ENCODE measurements around the gene CCDC28B. TPM values are rescaled to one million over a fixed set of nuclear protein-coding genes. Genes with fewer than 3 reads are reported as not detected.

The CCDC28B gene
- total RNA-seq, 1 donor from 2014 or later, result 56.9 TPM

DNA sequence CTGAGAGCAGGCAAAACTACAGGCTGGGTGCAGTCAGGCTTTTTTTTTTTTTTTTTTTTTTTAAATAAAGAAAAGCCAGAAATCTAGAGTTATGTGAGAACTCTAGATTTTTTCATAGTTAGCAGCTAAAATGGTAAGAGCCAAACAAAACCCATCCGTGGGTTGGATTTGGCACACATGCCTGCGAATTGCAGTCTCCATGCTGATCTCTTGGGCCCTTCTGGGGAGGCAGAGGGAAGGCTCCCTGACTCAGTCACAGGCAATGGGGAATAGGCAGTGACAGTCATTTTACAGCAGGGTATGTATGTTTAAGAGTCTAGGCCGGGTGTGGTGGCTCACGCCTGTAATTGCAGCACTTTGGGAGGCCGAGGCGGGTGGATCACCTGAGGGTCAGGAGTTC lies 18.3 kb upstream of the CCDC28B start:
- DNase-seq (no peak), ATAC-seq (ENCODE audit: low read depth) (no peak)
- ChIA-PET POLR2A (interaction anchor here (0.6 to 1.4 kb wide), 3 partner anchors 39 to 635 kb away, joined by 5 to 8 read pairs (median 7); partner anchors contain the start of genes KPNA6, S100PBP and YARS1), CTCF (no interaction called here)
- H3K27ac Mint-ChIP-seq, result no peak overlapping the region
- peaks cover 51% of the 10 kb centered on the region for H3K36me3 Mint-ChIP-seq (ENCODE audit: low read depth)
- H3K9me3 Mint-ChIP-seq, result no peaks in the 10 kb centered on the region
- H3K4me3 Mint-ChIP-seq, result no peak overlapping the region
- intact Hi-C loops (cut with micrococcal nuclease), result no loop called here
- TF ChIP-seq, protein P1, sequence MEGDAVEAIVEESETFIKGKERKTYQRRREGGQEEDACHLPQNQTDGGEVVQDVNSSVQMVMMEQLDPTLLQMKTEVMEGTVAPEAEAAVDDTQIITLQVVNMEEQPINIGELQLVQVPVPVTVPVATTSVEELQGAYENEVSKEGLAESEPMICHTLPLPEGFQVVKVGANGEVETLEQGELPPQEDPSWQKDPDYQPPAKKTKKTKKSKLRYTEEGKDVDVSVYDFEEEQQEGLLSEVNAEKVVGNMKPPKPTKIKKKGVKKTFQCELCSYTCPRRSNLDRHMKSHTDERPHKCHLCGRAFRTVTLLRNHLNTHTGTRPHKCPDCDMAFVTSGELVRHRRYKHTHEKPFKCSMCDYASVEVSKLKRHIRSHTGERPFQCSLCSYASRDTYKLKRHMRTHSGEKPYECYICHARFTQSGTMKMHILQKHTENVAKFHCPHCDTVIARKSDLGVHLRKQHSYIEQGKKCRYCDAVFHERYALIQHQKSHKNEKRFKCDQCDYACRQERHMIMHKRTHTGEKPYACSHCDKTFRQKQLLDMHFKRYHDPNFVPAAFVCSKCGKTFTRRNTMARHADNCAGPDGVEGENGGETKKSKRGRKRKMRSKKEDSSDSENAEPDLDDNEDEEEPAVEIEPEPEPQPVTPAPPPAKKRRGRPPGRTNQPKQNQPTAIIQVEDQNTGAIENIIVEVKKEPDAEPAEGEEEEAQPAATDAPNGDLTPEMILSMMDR (IDR thresholded peaks at IDR 0.05), result no peak
- H3K27me3 Mint-ChIP-seq, result no peaks in the 10 kb centered on the region
- H3K4me1 Mint-ChIP-seq, result peaks cover 52% of the 10 kb centered on the region

DNA sequence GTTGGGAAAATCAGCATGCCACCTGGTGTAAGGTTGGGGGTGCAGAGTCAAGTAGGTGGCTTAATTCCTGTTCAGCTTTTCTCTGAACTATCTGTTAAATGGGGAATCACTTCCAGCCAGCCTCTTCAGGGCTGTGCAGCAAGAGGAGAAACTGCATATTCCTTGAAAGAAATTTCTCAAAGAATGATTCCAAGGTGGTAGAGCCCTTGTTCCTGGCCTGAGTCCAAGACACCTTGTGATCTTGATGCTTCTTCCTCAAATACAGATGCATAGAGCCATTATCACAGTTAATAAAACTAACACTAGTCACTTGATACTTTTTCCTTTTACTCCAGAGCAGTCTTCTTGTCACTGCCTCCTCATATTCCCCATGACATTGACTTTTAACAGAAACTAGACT lies 15.7 kb upstream of the CCDC28B start:
- no peak overlapping the region for H3K4me3 Mint-ChIP-seq
- peaks cover 70% of the 10 kb centered on the region for H3K36me3 Mint-ChIP-seq (ENCODE audit: low read depth)
- no peak overlapping the region for H3K27ac Mint-ChIP-seq
- intact Hi-C loops (cut with micrococcal nuclease), result no loop called here
- TF ChIP-seq, protein P1 (IDR thresholded peaks at IDR 0.05), result no peak
- ATAC-seq (ENCODE audit: low read depth) (no peak), DNase-seq (no peak)
- no peaks in the 10 kb centered on the region for H3K9me3 Mint-ChIP-seq
- POLR2A ChIA-PET, result interaction anchor here (0.7 kb wide), 2 partner anchors 26 to 198 kb away, joined by 3 to 4 read pairs; no protein-coding TSS in a partner anchor
- peaks cover 45% of the 10 kb centered on the region for H3K4me1 Mint-ChIP-seq
- CTCF ChIA-PET, result interaction anchor here (0.6 kb wide), 1 partner anchor 1089 kb away, joined by 3 read pairs; no protein-coding TSS in a partner anchor
- no peaks in the 10 kb centered on the region for H3K27me3 Mint-ChIP-seq

DNA sequence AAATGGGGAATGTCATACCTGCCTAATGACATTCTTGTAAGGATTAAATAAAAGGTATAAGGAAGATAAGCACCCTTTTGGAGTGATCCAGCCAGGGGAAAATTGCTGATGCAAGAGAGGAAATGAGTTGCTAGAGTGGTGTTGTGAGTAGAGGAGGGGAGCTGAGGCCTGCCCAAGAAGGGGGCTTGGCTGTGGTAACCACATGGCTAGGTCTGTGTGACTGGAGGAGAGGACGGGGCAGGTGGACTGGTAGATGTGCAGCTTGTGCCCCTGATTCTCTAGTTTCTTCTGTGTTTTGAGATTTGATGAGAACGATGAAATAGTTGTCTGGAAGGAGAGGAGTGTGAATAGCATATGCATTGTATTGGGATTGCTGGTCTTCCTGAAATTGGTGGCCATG lies 14.3 kb upstream of the CCDC28B start:
- H3K27me3 Mint-ChIP-seq, result no peaks in the 10 kb centered on the region
- H3K4me1 Mint-ChIP-seq, result peaks cover 33% of the 10 kb centered on the region
- H3K36me3 Mint-ChIP-seq (ENCODE audit: low read depth), result peaks cover 75% of the 10 kb centered on the region
- POLR2A ChIA-PET, result no interaction called here
- H3K4me3 Mint-ChIP-seq, result no peak overlapping the region
- TF ChIP-seq, protein P1 (IDR thresholded peaks at IDR 0.05), result no peak
- CTCF ChIA-PET, result no interaction called here
- intact Hi-C loops (cut with micrococcal nuclease), result no loop called here
- H3K9me3 Mint-ChIP-seq, result no peaks in the 10 kb centered on the region
- H3K27ac Mint-ChIP-seq, result no peak overlapping the region
- ATAC-seq (ENCODE audit: low read depth) (no peak), DNase-seq (no peak)

DNA sequence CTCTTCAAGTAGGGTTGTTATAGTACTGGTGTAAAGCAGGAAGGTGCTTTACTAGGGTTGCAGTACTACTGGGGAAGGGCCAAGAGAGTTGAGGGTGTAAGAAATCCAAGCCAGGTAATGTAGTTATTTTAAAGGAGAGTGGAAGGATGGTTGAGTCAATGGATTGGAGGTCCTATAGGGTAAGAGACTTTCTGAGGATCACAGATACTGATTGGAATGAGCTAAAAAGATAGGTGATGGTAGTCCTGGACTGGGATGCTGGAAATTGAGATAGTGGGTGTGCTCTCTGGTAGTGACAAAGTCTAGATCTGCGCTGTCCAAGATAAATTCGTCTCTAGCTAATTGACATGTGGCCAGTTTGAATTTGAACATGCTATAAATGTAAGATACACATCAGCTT lies 13.9 kb upstream of the CCDC28B start:
- CTCF ChIA-PET, result no interaction called here
- intact Hi-C loops (cut with micrococcal nuclease), result no loop called here
- Mint-ChIP-seq H3K27ac (no peak overlapping the region), H3K9me3 (no peaks in the 10 kb centered on the region), H3K4me1 (peaks cover 29% of the 10 kb centered on the region), H3K27me3 (no peaks in the 10 kb centered on the region), H3K4me3 (no peak overlapping the region), H3K36me3 (ENCODE audit: low read depth) (peaks cover 75% of the 10 kb centered on the region)
- TF ChIP-seq, protein P1 (IDR thresholded peaks at IDR 0.05), result no peak
- ATAC-seq (ENCODE audit: low read depth) (no peak), DNase-seq (no peak)
- POLR2A ChIA-PET, result no interaction called here

DNA sequence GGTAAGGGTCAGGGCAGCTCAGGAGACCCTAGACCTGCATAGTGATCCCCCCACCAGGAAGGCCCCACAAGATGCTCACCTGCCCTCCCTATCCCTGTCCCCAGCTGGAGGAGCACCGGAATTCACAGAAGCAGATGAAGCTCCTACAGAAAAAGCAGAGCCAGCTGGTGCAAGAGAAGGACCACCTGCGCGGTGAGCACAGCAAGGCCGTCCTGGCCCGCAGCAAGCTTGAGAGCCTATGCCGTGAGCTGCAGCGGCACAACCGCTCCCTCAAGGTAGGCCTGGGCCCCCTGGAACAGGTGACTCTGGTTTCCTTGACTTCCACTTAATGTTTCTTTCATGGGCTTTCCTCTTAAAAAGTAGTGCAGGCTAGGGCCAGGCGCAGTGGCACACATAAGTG lies 12.5 kb upstream of the CCDC28B start:
- TF ChIP-seq, protein P1 (IDR thresholded peaks at IDR 0.05), result no peak
- no peaks in the 10 kb centered on the region for H3K9me3 Mint-ChIP-seq
- intact Hi-C loops (cut with micrococcal nuclease), result no loop called here
- DNase-seq (no peak), ATAC-seq (ENCODE audit: low read depth) (no peak)
- CTCF ChIA-PET, result no interaction called here
- H3K27ac Mint-ChIP-seq, result no peak overlapping the region
- no peaks in the 10 kb centered on the region for H3K27me3 Mint-ChIP-seq
- no peak overlapping the region for H3K4me3 Mint-ChIP-seq
- POLR2A ChIA-PET, result interaction anchor here (1.3 kb wide), 1 partner anchor 13 kb away, joined by 4 read pairs; the partner anchor contains the start of gene CCDC28B
- H3K36me3 Mint-ChIP-seq (ENCODE audit: low read depth), result peaks cover 79% of the 10 kb centered on the region
- H3K4me1 Mint-ChIP-seq, result peaks cover 17% of the 10 kb centered on the region

Data from activated B cell treated with CpG ODN at 0.5 μM for 24 hours (primary cell).